Karpas-422 (cell line): ENCODE measurements around the gene KCNQ1. TPM values are rescaled to one million over a fixed set of nuclear protein-coding genes. Genes with fewer than 3 reads are reported as not detected.

Experiments used
- DNase-seq: peaks from one replicate; pipeline ENCODE4 v3.0.0-alpha.2; 2015
- H2AFZ ChIP-seq: fragments of 200-600 bp; sonication (generic); 2 replicates; pipeline ENCODE4 v1.6.1; 2014; ENCODE audit warnings: antibody characterized with exemption, low read length, mixed read lengths
- H3K27ac ChIP-seq: fragments of 200-600 bp; sonication (generic); 2 replicates; pipeline ENCODE4 v1.5.1; 2014; ENCODE audit warnings: mild to moderate bottlenecking, low read length, moderate library complexity
- H3K27me3 ChIP-seq: fragments of 200-600 bp; sonication (generic); 2 replicates; pipeline ENCODE4 v1.6.1; 2014; ENCODE audit warnings: low read length, mixed read lengths
- H3K36me3 ChIP-seq: fragments of 200-600 bp; sonication (generic); 2 replicates; pipeline ENCODE4 v1.6.1; 2014; ENCODE audit warnings: low read length, mixed read lengths; ENCODE audit not compliant: insufficient read depth
- H3K4me1 ChIP-seq: fragments of 200-600 bp; sonication (generic); 2 replicates; pipeline ENCODE4 v1.6.1; 2014; ENCODE audit warnings: mild to moderate bottlenecking, low read length, mixed read lengths
- H3K4me2 ChIP-seq: fragments of 200-600 bp; sonication (generic); 2 replicates; pipeline ENCODE4 v1.6.1; 2014; ENCODE audit warnings: low read length, low read depth, mild to moderate bottlenecking; ENCODE audit not compliant: poor library complexity, severe bottlenecking
- H3K4me3 ChIP-seq: fragments of 200-600 bp; sonication (generic); 2 replicates; pipeline ENCODE4 v1.5.1; 2014; ENCODE audit warnings: mild to moderate bottlenecking, antibody characterized with exemption, low read length, mixed read lengths
- H3K79me2 ChIP-seq: fragments of 200-600 bp; sonication (generic); 2 replicates; pipeline ENCODE4 v1.6.1; 2014; ENCODE audit warnings: mild to moderate bottlenecking, low read length, mixed read lengths
- H3K9ac ChIP-seq: fragments of 200-600 bp; sonication (generic); 2 replicates; pipeline ENCODE4 v1.6.0; 2014; ENCODE audit warnings: low read length
- H3K9me2 ChIP-seq: fragments of 200-600 bp; sonication (generic), shearing (Covaris generic); replicated peaks from 2 replicates; pipeline ENCODE4 v1.6.0; 2014; ENCODE audit warnings: mild to moderate bottlenecking, low read length, moderate library complexity; ENCODE audit not compliant: insufficient read depth
- H3K9me3 ChIP-seq: fragments of 300-700, 200-600 bp; sonication (generic); 2 replicates; pipeline ENCODE4 v1.6.1; 2014; ENCODE audit warnings: low read length, mixed read lengths
- H4K20me1 ChIP-seq: fragments of 200-600 bp; sonication (generic); 2 replicates; pipeline ENCODE4 v1.6.1; 2014; ENCODE audit warnings: mild to moderate bottlenecking, antibody characterized with exemption, low read length, low read depth; ENCODE audit not compliant: insufficient read depth
- total RNA-seq: library from RNA; depleted of rRNA; stranded (reverse); fragments of >200 nt; shearing (Covaris generic); gene quantifications from 2 replicates; pipeline ENCODE4 v1.2.3, GENCODE V29; 2014; ENCODE audit warnings: low replicate concordance

Gene KCNQ1
- total RNA-seq, 1 experiment from 2014 or later, result not detected

DNA sequence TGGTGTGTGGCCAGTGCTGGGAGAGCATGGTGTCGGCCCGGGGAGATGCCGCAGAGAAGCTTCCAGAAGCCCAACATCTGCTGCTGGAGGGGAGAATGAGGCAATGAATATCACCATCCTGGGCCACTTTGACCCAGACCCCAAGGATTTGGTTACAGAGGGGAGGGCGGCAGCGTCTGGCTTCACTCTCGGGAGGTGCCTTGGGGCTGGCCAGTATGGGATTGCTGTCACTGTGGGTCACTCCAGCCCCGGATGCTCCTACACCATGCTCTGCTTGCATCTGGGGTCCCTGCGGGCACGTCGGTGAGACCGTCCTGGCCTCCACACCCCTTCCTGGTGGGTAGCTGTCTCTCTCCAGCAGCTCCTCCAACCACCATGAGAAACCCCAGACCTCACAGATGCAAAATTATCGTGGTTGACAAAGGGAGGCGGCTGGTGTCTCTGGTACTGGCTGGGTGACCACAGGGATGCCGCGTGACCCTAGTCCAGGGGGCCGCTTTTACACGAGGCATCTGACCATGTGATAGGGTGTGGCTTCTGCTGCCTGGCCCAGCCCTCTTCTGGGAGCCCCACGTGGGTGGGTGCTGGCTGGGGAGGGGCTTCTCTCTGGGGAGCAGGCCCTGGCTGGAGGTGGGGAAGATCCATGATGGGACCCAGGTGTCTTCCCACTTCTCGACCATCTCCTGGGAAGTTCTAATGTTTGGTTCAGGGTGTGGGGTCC is 5.7 kb downstream of the KCNQ1 start:
- Histone ChIP-seq H3K27ac (no peak overlapping the region), H3K4me1 (peaks cover 23% of the 10 kb centered on the region), H3K27me3 (no peaks in the 10 kb centered on the region), H3K4me2 (no peak overlapping the region), H3K79me2 (no peaks in the 10 kb centered on the region), H3K4me3 (no peak overlapping the region), H3K9ac (no peak overlapping the region), H3K9me3 (no peaks in the 10 kb centered on the region), H3K36me3 (no peaks in the 10 kb centered on the region), H4K20me1 (no peaks in the 10 kb centered on the region), H2AFZ (no peak overlapping the region), H3K9me2 (no peaks in the 10 kb centered on the region)
- no peak for DNase-seq

DNA sequence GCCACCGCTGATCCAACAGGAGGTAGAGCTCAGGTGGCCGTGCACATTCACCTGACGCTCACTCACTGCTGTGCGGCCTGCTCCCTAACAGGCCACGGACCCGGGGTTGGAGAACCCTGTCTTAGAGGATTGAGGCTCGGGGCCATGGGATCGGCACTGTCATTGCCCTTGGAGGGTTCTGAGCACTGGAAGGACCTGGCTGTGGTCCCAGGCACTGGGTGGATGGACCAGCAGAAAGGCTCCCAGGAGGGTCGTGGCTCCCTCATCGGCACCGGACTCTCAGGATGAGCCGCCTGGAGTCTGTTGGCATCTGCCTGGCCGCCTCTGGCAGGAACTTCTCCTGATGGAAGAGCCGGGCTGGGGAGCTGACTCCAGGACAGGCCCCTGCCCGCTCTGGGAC is 6.5 kb downstream of the KCNQ1 start:
- Histone ChIP-seq H3K27me3 (no peaks in the 10 kb centered on the region), H3K9me2 (no peaks in the 10 kb centered on the region), H3K4me3 (no peak overlapping the region), H3K9ac (no peak overlapping the region), H3K4me1 (peaks cover 14% of the 10 kb centered on the region), H2AFZ (no peak overlapping the region), H3K27ac (no peak overlapping the region), H3K9me3 (no peaks in the 10 kb centered on the region), H3K79me2 (no peaks in the 10 kb centered on the region), H4K20me1 (no peaks in the 10 kb centered on the region), H3K36me3 (no peaks in the 10 kb centered on the region), H3K4me2 (no peak overlapping the region)
- DNase-seq, result no peak

DNA sequence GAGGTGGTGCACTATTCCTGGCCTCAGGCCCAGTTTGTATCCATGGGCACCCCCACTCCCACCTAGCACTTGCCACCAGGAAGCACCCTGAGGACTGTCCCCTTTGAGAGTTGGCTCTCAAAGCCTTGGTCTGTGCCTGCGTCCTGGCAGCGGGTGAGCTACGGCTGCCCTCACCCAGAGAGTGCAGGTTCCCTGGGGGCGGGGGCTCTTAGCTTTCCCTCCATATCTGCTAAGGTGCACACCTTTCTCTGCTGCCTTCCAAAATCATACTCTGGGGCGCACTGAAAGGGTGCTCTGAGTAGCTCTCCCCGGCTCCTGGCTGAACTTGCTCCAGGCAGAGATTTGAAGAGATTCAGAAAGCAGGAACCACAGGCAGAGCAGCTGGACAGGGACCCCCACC is 7.1 kb downstream of the KCNQ1 start:
- Histone ChIP-seq H3K4me1 (peaks cover 8% of the 10 kb centered on the region), H3K4me2 (no peak overlapping the region), H3K36me3 (no peaks in the 10 kb centered on the region), H3K4me3 (no peak overlapping the region), H3K9me2 (no peaks in the 10 kb centered on the region), H4K20me1 (no peaks in the 10 kb centered on the region), H3K9ac (no peak overlapping the region), H3K79me2 (no peaks in the 10 kb centered on the region), H2AFZ (no peak overlapping the region), H3K9me3 (no peaks in the 10 kb centered on the region), H3K27ac (no peak overlapping the region), H3K27me3 (no peaks in the 10 kb centered on the region)
- no peak for DNase-seq

DNA sequence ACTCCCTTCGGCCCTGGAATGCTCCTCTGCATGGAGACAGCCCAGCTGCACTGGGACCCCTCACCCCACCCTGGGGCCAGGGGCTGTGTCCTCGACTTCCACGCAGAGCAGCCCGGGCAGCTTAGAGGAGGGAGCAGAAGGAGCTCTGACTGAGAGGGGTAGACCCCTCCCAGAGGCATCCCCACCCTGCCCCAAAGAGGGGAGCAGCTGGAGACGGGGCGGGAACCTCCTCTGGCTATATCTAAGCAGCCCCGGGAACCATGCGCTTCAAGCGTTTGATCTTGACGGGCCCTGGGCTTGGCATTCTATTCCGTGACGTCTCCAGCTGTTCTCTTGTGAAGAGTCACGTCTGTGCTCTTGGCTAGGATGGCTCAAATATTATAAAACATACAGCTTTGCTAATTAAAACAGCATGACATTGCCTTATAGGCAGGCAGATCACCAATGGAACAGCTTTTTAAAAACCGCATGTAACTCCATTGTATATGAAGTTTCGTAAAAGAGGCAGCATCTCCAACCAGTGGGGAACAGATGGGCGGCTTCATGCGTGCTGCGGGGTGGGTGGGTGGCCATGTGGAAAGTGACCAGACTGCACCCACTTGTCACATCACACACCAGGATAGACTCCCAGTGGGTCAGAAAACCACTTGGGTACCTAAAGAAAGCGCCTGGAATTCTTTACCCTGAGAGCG is 7.7 kb downstream of the KCNQ1 start:
- Histone ChIP-seq H3K79me2 (no peaks in the 10 kb centered on the region), H3K4me2 (no peak overlapping the region), H3K4me1 (peaks cover 3% of the 10 kb centered on the region), H3K36me3 (no peaks in the 10 kb centered on the region), H3K27ac (no peak overlapping the region), H3K4me3 (no peak overlapping the region), H3K9me3 (no peaks in the 10 kb centered on the region), H2AFZ (no peak overlapping the region), H4K20me1 (no peaks in the 10 kb centered on the region), H3K9ac (no peak overlapping the region), H3K27me3 (no peaks in the 10 kb centered on the region), H3K9me2 (no peaks in the 10 kb centered on the region)
- DNase-seq, result no peak

DNA sequence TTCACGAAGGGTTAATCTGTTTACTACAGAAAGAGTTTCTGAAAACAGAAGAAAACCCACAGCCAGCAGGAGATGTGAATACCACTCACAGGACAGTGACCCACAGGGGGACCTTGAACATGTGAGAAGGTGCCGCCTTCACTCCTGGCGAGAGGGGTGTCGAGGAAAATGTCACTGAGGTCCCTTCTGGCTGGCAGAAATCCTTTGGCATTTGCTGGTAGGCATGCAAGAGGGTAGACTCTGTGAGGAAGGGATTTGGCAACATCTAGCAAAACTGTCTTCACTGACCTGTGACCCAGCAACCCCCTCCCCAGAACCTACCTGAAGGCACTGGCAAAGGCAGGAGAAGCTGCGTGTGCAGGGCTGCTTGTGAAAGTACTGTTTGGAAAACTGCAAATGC is 8.6 kb downstream of the KCNQ1 start:
- Histone ChIP-seq H4K20me1 (no peaks in the 10 kb centered on the region), H3K36me3 (no peaks in the 10 kb centered on the region), H3K79me2 (no peaks in the 10 kb centered on the region), H3K9me3 (no peaks in the 10 kb centered on the region), H3K27ac (no peak overlapping the region), H3K4me3 (no peak overlapping the region), H3K27me3 (no peaks in the 10 kb centered on the region), H3K4me1 (no peaks in the 10 kb centered on the region), H3K9ac (no peak overlapping the region), H2AFZ (no peak overlapping the region), H3K4me2 (no peak overlapping the region), H3K9me2 (no peaks in the 10 kb centered on the region)
- no peak for DNase-seq

DNA sequence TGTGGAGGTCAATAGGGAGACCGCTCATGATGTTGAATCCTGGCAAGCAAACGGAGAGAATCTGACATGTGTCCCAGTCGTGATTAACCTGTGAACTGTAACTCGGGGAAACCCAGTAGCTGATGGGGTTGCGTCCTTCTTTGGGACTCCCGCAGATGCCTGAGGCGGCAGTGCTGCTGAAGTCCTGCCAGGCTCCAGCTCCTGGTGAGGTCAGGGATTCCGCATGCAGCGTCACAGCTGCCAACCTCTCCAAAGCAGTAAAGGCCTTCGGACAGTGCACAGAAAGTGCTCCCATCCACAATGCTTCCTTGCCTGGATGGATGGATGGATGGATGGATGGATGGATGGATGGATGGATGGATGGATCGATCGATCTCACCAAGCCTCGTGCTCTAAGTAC is 13.5 kb downstream of the KCNQ1 start:
- no peaks in the 10 kb centered on the region for H3K27me3 ChIP-seq
- H2AFZ ChIP-seq, result no peak overlapping the region
- no peak overlapping the region for H3K4me2 ChIP-seq
- H3K4me1 ChIP-seq, result peaks cover 6% of the 10 kb centered on the region
- DNase-seq, result no peak
- no peaks in the 10 kb centered on the region for H3K79me2 ChIP-seq
- H3K27ac ChIP-seq, result no peak overlapping the region
- no peaks in the 10 kb centered on the region for H3K9me2 ChIP-seq
- H3K9me3 ChIP-seq, result no peaks in the 10 kb centered on the region
- H4K20me1 ChIP-seq, result no peaks in the 10 kb centered on the region
- no peak overlapping the region for H3K4me3 ChIP-seq
- no peaks in the 10 kb centered on the region for H3K36me3 ChIP-seq
- H3K9ac ChIP-seq, result no peak overlapping the region

DNA sequence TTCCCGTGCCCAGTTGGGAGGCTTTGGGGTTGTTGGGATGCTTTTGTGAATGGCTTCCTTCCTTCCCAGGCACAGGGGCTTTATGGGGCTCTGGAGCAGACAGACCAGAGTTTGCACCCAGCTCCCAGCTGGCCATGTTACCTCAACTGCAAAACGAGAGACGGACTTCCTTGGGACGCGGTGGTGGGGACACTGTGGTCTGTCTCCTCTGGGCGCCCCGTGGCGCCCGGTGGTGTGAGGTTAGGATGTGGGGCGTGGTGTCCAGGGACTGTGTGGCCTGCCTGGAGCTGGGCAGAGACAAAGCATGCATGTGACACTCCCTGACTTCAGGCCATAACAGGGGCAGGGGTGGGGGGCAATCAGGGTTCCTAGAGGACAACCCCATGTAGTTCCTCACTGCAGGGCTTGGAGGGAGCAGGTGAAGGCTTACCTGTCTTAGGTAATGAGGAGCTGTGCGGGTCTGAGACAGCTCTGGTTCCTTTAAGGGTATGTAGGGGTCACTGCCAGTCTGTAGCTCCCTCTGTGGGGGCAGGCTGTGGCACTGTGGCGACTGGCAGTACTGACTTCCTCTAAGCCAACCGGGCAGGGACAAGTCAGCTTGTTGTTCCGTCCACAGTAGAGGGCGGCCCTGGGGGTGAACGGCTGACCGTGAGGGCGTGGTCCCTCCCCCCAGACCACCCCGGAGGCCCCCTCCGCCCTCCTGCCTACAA is 14.4 kb downstream of the KCNQ1 start:
- no peak for DNase-seq
- no peaks in the 10 kb centered on the region for H4K20me1 ChIP-seq

DNA sequence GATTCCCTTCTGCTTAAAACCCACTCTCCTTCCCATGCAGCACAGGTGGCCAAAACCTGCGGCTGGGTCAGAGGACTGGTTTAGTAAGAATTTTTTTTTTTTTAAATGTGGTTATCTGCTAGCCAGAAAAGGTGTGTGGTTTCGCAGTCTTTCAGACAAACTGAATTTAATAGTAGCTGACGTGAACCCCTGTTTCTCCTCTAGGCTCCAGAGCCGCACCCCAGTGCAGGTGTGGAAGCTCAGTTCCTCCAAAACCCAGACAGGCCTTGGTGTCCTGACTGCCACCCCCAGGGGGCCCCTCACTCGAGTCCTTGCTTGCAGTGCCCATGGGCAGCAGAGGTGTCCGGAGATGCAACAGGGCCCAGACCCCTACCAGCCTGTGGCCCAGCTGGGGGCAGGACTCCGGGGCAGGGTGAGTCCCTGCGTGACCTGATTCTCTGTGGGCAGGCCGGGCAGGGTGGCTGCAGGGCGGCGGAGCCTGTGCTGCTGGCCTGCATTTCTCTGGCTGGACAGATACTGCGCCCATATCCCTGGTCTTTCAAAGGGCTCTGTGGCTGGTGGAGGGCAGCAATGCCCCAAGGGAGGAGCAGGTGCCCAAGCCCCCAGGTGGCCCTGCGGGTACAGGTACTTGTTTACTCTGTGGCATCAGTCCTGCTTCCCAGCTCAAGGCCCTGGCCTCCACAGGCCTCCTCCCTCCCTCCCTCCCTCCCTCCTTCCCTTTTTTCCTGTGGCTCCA is 15.2 kb downstream of the KCNQ1 start:
- Histone ChIP-seq H3K4me3 (no peak overlapping the region), H3K9ac (no peak overlapping the region), H4K20me1 (no peaks in the 10 kb centered on the region), H2AFZ (no peak overlapping the region), H3K9me3 (no peaks in the 10 kb centered on the region), H3K9me2 (no peaks in the 10 kb centered on the region), H3K4me2 (no peak overlapping the region), H3K27me3 (no peaks in the 10 kb centered on the region), H3K27ac (no peak overlapping the region), H3K36me3 (no peaks in the 10 kb centered on the region), H3K79me2 (no peaks in the 10 kb centered on the region), H3K4me1 (peaks cover 6% of the 10 kb centered on the region)
- no peak for DNase-seq

More for the DNA sequence above, 14.4 kb downstream of the KCNQ1 start:
- H3K4me2 ChIP-seq, result no peak overlapping the region
- H3K4me1 ChIP-seq, result peaks cover 6% of the 10 kb centered on the region
- no peak overlapping the region for H3K4me3 ChIP-seq
- H3K9me3 ChIP-seq, result no peaks in the 10 kb centered on the region
- H3K79me2 ChIP-seq, result no peaks in the 10 kb centered on the region
- no peak overlapping the region for H3K9ac ChIP-seq
- H2AFZ ChIP-seq, result no peak overlapping the region
- no peaks in the 10 kb centered on the region for H3K27me3 ChIP-seq
- H3K36me3 ChIP-seq, result no peaks in the 10 kb centered on the region
- H3K27ac ChIP-seq, result no peak overlapping the region
- no peaks in the 10 kb centered on the region for H3K9me2 ChIP-seq
